Liver (tissue), 9 donors: Measurements from ENCODE around the gene SLC24A3. TPM values are rescaled to one million over a fixed set of nuclear protein-coding genes. Genes with fewer than 3 reads are reported as not detected.

Source experiments
- DNase-seq: peaks from one replicate; pipeline ENCODE4 v3.0.0-alpha.2; 2017; ENCODE audit warnings: low spot score
- H3K27ac ChIP-seq, 2 donors: one replicate each; pipeline ENCODE4 v1.7.0; 2013; ENCODE audit warnings: inconsistent platforms in 2 of 2, low read length in 2 of 2, control low read depth in 1 of 2, low read depth in 1 of 2, mild to moderate bottlenecking in 1 of 2
- H3K27me3 ChIP-seq, 4 donors: one replicate each; pipeline versions ENCODE4 v1.6.1 to v1.7.0; 2013; ENCODE audit warnings: low read length in 3 of 4, inconsistent platforms in 1 of 4, mild to moderate bottlenecking in 1 of 4, moderate library complexity in 1 of 4; ENCODE audit not compliant: control insufficient read depth in 4 of 4, insufficient read depth in 4 of 4
- H3K36me3 ChIP-seq, 4 donors: one replicate each; pipeline versions ENCODE4 v1.6.1 to v1.7.0; 2013; ENCODE audit warnings: low read length in 3 of 4, mild to moderate bottlenecking in 3 of 4, low read depth in 1 of 4, moderate library complexity in 1 of 4; ENCODE audit not compliant: control insufficient read depth in 4 of 4, insufficient read depth in 3 of 4
- H3K4me1 ChIP-seq, 4 donors: one replicate each; pipeline versions ENCODE4 v1.6.1 to v1.7.0; 2013; ENCODE audit warnings: low read length in 3 of 4, mild to moderate bottlenecking in 3 of 4, moderate library complexity in 1 of 4; ENCODE audit not compliant: control insufficient read depth in 4 of 4, insufficient read depth in 4 of 4
- H3K4me3 ChIP-seq, 3 donors: one replicate each; pipeline versions ENCODE4 v1.6.1 to v1.7.0; 2013; ENCODE audit warnings: low read length in 3 of 3, control low read depth in 1 of 3, low read depth in 1 of 3, mild to moderate bottlenecking in 1 of 3
- H3K9ac ChIP-seq, 2 donors: one replicate each; pipeline ENCODE4 v1.7.0; 2013; ENCODE audit warnings: low read length in 2 of 2, mild to moderate bottlenecking in 2 of 2, moderate library complexity in 2 of 2, control low read depth in 1 of 2, low read depth in 1 of 2
- H3K9me3 ChIP-seq, 4 donors: one replicate each; pipeline versions ENCODE4 v1.6.1 to v1.7.0; 2013; ENCODE audit warnings: low read length in 3 of 4; ENCODE audit not compliant: control insufficient read depth in 4 of 4
- EGR1 ChIP-seq, 2 donors: IDR thresholded peaks; 2 replicates each; pipeline ENCODE4 v1.6.1; 2016 to 2018; ENCODE audit warnings: antibody characterized with exemption in 2 of 2, low read depth in 2 of 2
- FOXA1 ChIP-seq: IDR thresholded peaks from 2 replicates; pipeline ENCODE4 v1.6.1; 2016; ENCODE audit warnings: antibody characterized with exemption
- FOXA2 ChIP-seq: IDR thresholded peaks from 2 replicates; pipeline ENCODE4 v1.6.1; 2016; ENCODE audit warnings: antibody characterized with exemption
- HNF4A ChIP-seq, 2 donors: conservative IDR thresholded peaks; 2 replicates each; pipeline ENCODE4 v1.6.1; 2016; ENCODE audit warnings: antibody characterized with exemption in 2 of 2, mild to moderate bottlenecking in 2 of 2
- HNF4G ChIP-seq: IDR thresholded peaks from 2 replicates; pipeline ENCODE4 v1.6.1; 2016; ENCODE audit warnings: antibody characterized with exemption
- JUND ChIP-seq, 2 donors: IDR thresholded peaks; 2 replicates each; pipeline ENCODE4 v1.6.1; 2016; ENCODE audit warnings: antibody characterized with exemption in 2 of 2
- MAX ChIP-seq: IDR thresholded peaks from 2 replicates; pipeline ENCODE4 v1.6.1; 2016; ENCODE audit warnings: antibody characterized with exemption
- NR2F2 ChIP-seq: IDR thresholded peaks from 2 replicates; pipeline ENCODE4 v1.6.1; 2016; ENCODE audit warnings: antibody characterized with exemption
- RAD21 ChIP-seq, 2 donors: IDR thresholded peaks; 2 replicates each; pipeline ENCODE4 v1.6.1; 2016; ENCODE audit warnings: antibody characterized with exemption in 2 of 2, mild to moderate bottlenecking in 2 of 2
- SP1 ChIP-seq: IDR thresholded peaks from 2 replicates; pipeline ENCODE4 v1.6.1; 2018; ENCODE audit warnings: antibody characterized with exemption, mild to moderate bottlenecking
- TAF1 ChIP-seq: conservative IDR thresholded peaks from 2 replicates; pipeline ENCODE4 v1.6.1; 2016; ENCODE audit warnings: antibody characterized with exemption, mild to moderate bottlenecking
- YY1 ChIP-seq: IDR thresholded peaks from 2 replicates; pipeline ENCODE4 v1.6.1; 2016; ENCODE audit warnings: antibody characterized with exemption, mild to moderate bottlenecking
- WGBS: extraction: QIAGEN DNeasy Blood & Tissue Kit; methylation state at CpG from one replicate; pipeline ENCODE4 v1.1.7; 2013; 5-methylcytosine and 5-hydroxymethylcytosine counted together
- polyA plus RNA-seq, 2 donors: library from polyadenylated mRNA; stranded (reverse) in 1 of 2; unstranded in 1 of 2; fragments of 200-250 nt in 1 of 2; fragments of >200 nt in 1 of 2; fragmentation: Nextera tagmentation in 1 of 2; extraction: Ambion mirVana in 1 of 2; gene quantifications; one replicate each; pipeline versions ENCODE4 v1.2.1 to v1.2.3, GENCODE V29; 2013 to 2015
- total RNA-seq, 2 donors: library from RNA; depleted of rRNA; stranded (reverse); fragments of >200 nt; gene quantifications; one replicate each; pipeline ENCODE4 v1.2.3, GENCODE V29; 2014
- TF ChIP-seq, protein P1 (sequence below): IDR thresholded peaks from 2 replicates; pipeline ENCODE4 v1.6.1; 2016; ENCODE audit warnings: antibody characterized with exemption, mild to moderate bottlenecking
- TF ChIP-seq, protein P2 (sequence below): IDR thresholded peaks from 2 replicates; pipeline ENCODE4 v1.6.1; 2016; ENCODE audit warnings: antibody characterized with exemption
- TF ChIP-seq, protein P3 (sequence below): fragments of 150-350 bp; IDR thresholded peaks from 2 replicates; pipeline ENCODE4 v1.5.1; 2017; ENCODE audit warnings: improper control_type of control experiment, low read depth, low read length; ENCODE audit not compliant: missing input control
- donor health status: healthy.
- donor health status: healthy.
- donor health status: healthy.
- donor health status: healthy.
- donor health status: healthy.

Gene SLC24A3
- total and polyA plus RNA-seq, 4 donors: 0.28 to 1.8 (median 0.46) TPM

DNA sequence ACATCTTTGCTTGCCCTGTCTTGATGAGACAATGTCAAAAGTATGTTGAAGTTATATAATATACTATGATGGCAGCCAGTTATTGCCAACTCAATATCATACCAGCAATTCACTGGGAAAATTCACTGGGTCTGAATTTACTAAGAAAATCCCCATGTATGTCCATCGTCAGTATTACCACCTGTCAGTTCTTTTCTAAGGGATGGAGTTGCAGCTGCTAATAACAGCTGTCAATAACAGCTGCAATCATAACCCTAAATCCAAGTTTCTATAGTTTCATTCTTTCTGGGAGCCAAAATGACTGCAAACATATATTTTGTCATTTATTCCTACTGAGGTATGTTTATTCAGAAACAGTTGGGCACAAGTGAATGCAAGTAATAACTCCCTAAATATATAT is 413.0 kb downstream of the SLC24A3 start:
- H3K4me1 ChIP-seq: no peaks in the 10 kb centered on the region
- H3K4me3 ChIP-seq: no peak overlapping the region
- H3K36me3 ChIP-seq: no peaks in the 10 kb centered on the region
- no peak overlapping the region for H3K9ac ChIP-seq
- no peaks in the 10 kb centered on the region for H3K27me3 ChIP-seq
- DNase-seq: no peak
- H3K27ac ChIP-seq: no peak overlapping the region
- 78% methylated on average over 1 of the region's 1 CpG for WGBS
- no peak for TF ChIP-seq RAD21 (IDR thresholded peaks at IDR 0.05)
- no peak for TF ChIP-seq YY1
- no peak for TF ChIP-seq EGR1 (IDR thresholded peaks at IDR 0.05; ENCODE audit: low read depth in 2 of 2)
- no peak for TF ChIP-seq HNF4A (conservative IDR thresholded peaks at IDR 0.05)
- no peak for TF ChIP-seq HNF4G
- no peak for TF ChIP-seq MAX
- no peak for TF ChIP-seq JUND (IDR thresholded peaks at IDR 0.05)
- no peak for TF ChIP-seq SP1
- TF ChIP-seq NR2F2: no peak
- no peak for TF ChIP-seq FOXA2
- TF ChIP-seq TAF1: no peak
- TF ChIP-seq, protein P1, sequence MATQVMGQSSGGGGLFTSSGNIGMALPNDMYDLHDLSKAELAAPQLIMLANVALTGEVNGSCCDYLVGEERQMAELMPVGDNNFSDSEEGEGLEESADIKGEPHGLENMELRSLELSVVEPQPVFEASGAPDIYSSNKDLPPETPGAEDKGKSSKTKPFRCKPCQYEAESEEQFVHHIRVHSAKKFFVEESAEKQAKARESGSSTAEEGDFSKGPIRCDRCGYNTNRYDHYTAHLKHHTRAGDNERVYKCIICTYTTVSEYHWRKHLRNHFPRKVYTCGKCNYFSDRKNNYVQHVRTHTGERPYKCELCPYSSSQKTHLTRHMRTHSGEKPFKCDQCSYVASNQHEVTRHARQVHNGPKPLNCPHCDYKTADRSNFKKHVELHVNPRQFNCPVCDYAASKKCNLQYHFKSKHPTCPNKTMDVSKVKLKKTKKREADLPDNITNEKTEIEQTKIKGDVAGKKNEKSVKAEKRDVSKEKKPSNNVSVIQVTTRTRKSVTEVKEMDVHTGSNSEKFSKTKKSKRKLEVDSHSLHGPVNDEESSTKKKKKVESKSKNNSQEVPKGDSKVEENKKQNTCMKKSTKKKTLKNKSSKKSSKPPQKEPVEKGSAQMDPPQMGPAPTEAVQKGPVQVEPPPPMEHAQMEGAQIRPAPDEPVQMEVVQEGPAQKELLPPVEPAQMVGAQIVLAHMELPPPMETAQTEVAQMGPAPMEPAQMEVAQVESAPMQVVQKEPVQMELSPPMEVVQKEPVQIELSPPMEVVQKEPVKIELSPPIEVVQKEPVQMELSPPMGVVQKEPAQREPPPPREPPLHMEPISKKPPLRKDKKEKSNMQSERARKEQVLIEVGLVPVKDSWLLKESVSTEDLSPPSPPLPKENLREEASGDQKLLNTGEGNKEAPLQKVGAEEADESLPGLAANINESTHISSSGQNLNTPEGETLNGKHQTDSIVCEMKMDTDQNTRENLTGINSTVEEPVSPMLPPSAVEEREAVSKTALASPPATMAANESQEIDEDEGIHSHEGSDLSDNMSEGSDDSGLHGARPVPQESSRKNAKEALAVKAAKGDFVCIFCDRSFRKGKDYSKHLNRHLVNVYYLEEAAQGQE: no peak
- TF ChIP-seq FOXA1: no peak
- H3K9me3 ChIP-seq: peaks cover 0 to 7% (median 3%) of the 10 kb centered on the region in 4 donors

DNA sequence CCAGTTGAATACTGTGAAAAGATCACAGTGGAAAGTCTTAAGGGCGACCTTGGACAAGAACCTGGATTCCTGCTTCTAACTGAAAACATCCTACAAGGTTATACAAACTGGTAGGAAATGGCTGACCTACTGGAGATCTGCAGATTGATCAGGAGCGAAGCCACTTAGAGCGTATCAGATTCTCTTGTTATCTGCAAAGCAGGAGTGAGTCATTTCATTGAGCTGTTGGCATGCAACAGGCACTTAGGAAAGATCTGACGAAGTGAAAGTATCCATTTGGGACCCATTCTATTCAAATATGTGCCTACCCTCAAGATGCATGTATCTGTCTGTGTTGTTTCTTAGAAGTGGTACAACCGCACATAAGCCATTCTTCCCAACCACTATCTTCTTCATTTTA is 414.5 kb downstream of the SLC24A3 start:
- Histone ChIP-seq H3K4me3 (no peak overlapping the region), H3K27ac (no peak overlapping the region), H3K36me3 (no peaks in the 10 kb centered on the region), H3K9ac (no peak overlapping the region), H3K4me1 (peaks cover 0 to 5% (median 2%) of the 10 kb centered on the region in 4 donors), H3K27me3 (no peaks in the 10 kb centered on the region), H3K9me3 (peaks cover 0 to 7% (median 3%) of the 10 kb centered on the region in 4 donors)
- no peak for TF ChIP-seq YY1
- TF ChIP-seq, protein P2, sequence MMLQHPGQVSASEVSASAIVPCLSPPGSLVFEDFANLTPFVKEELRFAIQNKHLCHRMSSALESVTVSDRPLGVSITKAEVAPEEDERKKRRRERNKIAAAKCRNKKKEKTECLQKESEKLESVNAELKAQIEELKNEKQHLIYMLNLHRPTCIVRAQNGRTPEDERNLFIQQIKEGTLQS: no peak
- TF ChIP-seq, protein P3, sequence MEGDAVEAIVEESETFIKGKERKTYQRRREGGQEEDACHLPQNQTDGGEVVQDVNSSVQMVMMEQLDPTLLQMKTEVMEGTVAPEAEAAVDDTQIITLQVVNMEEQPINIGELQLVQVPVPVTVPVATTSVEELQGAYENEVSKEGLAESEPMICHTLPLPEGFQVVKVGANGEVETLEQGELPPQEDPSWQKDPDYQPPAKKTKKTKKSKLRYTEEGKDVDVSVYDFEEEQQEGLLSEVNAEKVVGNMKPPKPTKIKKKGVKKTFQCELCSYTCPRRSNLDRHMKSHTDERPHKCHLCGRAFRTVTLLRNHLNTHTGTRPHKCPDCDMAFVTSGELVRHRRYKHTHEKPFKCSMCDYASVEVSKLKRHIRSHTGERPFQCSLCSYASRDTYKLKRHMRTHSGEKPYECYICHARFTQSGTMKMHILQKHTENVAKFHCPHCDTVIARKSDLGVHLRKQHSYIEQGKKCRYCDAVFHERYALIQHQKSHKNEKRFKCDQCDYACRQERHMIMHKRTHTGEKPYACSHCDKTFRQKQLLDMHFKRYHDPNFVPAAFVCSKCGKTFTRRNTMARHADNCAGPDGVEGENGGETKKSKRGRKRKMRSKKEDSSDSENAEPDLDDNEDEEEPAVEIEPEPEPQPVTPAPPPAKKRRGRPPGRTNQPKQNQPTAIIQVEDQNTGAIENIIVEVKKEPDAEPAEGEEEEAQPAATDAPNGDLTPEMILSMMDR: no peak
- TF ChIP-seq EGR1 (IDR thresholded peaks at IDR 0.05; ENCODE audit: low read depth in 2 of 2): no peak
- TF ChIP-seq NR2F2: no peak
- TF ChIP-seq SP1: no peak
- TF ChIP-seq RAD21 (IDR thresholded peaks at IDR 0.05): no peak
- TF ChIP-seq FOXA2: no peak
- 85% methylated on average over 5 of the region's 5 CpGs for WGBS
- no peak for DNase-seq
